CD4-positive, alpha-beta T cell treated with Interleukin-4 for 4 hours (primary cell): ENCODE measurements around the gene DIP2C.

Source experiments
- DNase-seq: peaks from one replicate; pipeline ENCODE4 v3.0.0-alpha.2; 2020

The DIP2C gene

GRCh38 chr10:507355-507699 lies 182.1 kb downstream of the DIP2C start:
- DNase-seq, result no peak

- no peak for DNase-seq
Measured at GRCh38 chr10:506451-507354, 182.8 kb downstream of the DIP2C start.

- no peak for DNase-seq
Measured at GRCh38 chr10:505419-505818, 184.0 kb downstream of the DIP2C start.

- DNase-seq, result no peak
Measured at GRCh38 chr10:504806-505205, 184.7 kb downstream of the DIP2C start.

- DNase-seq, result no peak
Measured at GRCh38 chr10:504121-504611, 185.3 kb downstream of the DIP2C start.

- no peak for DNase-seq
Measured at GRCh38 chr10:501596-501995, 187.9 kb downstream of the DIP2C start.

- DNase-seq, result no peak
Measured at GRCh38 chr10:500876-501275, 188.6 kb downstream of the DIP2C start.

GRCh38 chr10:499991-500390 lies 189.5 kb downstream of the DIP2C start:
- no peak for DNase-seq

GRCh38 chr10:498760-499435 lies 190.6 kb downstream of the DIP2C start:
- no peak for DNase-seq

- no peak for DNase-seq
Measured at GRCh38 chr10:497898-498451, 191.5 kb downstream of the DIP2C start.

- DNase-seq, result no peak
Measured at GRCh38 chr10:497289-497688, 192.2 kb downstream of the DIP2C start.

GRCh38 chr10:494556-494955 lies 194.9 kb downstream of the DIP2C start:
- DNase-seq, result no peak

- DNase-seq, result no peak
Measured at GRCh38 chr10:494149-494542, 195.3 kb downstream of the DIP2C start.

- no peak for DNase-seq
Measured at GRCh38 chr10:493391-494148, 195.9 kb downstream of the DIP2C start.

- no peak for DNase-seq
Measured at GRCh38 chr10:492836-493235, 196.6 kb downstream of the DIP2C start.

GRCh38 chr10:491667-492424 lies 197.6 kb downstream of the DIP2C start:
- DNase-seq, result no peak

GRCh38 chr10:490891-491571 lies 198.4 kb downstream of the DIP2C start:
- no peak for DNase-seq

- DNase-seq, result no peak
Measured at GRCh38 chr10:490256-490655, 199.2 kb downstream of the DIP2C start.

GRCh38 chr10:489330-489729 lies 200.1 kb downstream of the DIP2C start:
- DNase-seq, result no peak

- DNase-seq, result no peak
Measured at GRCh38 chr10:488933-489215, 200.6 kb downstream of the DIP2C start.

- DNase-seq, result no peak
Measured at GRCh38 chr10:488081-488932, 201.2 kb downstream of the DIP2C start.
